HL-60 (cell line): ENCODE results near the gene PTPRN2.

ENCODE experiments used
- POLR2AphosphoS5 ChIP-seq: IDR thresholded peaks from 2 replicates; pipeline ENCODE4 v1.6.1; 2012; ENCODE audit warnings: low read depth
- TF ChIP-seq, protein P1 (sequence below): IDR thresholded peaks from one replicate; pipeline ENCODE4 v1.5.1; 2011; ENCODE audit warnings: low read length, control low read depth, inconsistent platforms; ENCODE audit not compliant: insufficient read depth
- TF ChIP-seq, protein P2 (sequence below): IDR thresholded peaks from 2 replicates; pipeline ENCODE4 v1.6.1; 2012; ENCODE audit warnings: low read depth; ENCODE audit not compliant: insufficient replicate concordance

DNA sequence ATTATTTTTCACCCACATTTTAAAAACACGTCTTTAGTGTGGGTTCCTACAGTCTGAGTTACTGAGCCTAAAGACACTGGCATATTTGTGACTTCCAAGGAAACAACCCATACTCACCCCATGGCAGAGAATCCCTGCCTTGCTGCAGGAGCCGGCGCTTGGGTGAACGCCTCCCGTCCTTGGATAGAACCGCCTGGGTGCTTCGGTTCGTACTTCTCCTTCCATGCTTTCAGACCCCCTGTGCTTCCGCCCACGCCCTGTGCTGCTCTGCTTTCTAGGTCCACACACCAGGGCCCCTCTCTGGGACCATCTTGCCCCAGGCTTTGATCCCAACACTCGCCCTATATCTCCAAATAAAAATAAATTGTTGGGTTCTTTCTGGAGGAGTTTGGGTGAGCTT is 125.8 kb downstream of the PTPRN2 start:
- TF ChIP-seq, protein P1, sequence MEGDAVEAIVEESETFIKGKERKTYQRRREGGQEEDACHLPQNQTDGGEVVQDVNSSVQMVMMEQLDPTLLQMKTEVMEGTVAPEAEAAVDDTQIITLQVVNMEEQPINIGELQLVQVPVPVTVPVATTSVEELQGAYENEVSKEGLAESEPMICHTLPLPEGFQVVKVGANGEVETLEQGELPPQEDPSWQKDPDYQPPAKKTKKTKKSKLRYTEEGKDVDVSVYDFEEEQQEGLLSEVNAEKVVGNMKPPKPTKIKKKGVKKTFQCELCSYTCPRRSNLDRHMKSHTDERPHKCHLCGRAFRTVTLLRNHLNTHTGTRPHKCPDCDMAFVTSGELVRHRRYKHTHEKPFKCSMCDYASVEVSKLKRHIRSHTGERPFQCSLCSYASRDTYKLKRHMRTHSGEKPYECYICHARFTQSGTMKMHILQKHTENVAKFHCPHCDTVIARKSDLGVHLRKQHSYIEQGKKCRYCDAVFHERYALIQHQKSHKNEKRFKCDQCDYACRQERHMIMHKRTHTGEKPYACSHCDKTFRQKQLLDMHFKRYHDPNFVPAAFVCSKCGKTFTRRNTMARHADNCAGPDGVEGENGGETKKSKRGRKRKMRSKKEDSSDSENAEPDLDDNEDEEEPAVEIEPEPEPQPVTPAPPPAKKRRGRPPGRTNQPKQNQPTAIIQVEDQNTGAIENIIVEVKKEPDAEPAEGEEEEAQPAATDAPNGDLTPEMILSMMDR = no peak
- TF ChIP-seq, protein P2, sequence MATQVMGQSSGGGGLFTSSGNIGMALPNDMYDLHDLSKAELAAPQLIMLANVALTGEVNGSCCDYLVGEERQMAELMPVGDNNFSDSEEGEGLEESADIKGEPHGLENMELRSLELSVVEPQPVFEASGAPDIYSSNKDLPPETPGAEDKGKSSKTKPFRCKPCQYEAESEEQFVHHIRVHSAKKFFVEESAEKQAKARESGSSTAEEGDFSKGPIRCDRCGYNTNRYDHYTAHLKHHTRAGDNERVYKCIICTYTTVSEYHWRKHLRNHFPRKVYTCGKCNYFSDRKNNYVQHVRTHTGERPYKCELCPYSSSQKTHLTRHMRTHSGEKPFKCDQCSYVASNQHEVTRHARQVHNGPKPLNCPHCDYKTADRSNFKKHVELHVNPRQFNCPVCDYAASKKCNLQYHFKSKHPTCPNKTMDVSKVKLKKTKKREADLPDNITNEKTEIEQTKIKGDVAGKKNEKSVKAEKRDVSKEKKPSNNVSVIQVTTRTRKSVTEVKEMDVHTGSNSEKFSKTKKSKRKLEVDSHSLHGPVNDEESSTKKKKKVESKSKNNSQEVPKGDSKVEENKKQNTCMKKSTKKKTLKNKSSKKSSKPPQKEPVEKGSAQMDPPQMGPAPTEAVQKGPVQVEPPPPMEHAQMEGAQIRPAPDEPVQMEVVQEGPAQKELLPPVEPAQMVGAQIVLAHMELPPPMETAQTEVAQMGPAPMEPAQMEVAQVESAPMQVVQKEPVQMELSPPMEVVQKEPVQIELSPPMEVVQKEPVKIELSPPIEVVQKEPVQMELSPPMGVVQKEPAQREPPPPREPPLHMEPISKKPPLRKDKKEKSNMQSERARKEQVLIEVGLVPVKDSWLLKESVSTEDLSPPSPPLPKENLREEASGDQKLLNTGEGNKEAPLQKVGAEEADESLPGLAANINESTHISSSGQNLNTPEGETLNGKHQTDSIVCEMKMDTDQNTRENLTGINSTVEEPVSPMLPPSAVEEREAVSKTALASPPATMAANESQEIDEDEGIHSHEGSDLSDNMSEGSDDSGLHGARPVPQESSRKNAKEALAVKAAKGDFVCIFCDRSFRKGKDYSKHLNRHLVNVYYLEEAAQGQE = no peak
- TF ChIP-seq POLR2AphosphoS5 = no peak
